Endometrial microvascular endothelial cells (primary cell): Measurements from ENCODE around the gene FAM216A. TPM values are rescaled to one million over a fixed set of nuclear protein-coding genes. Genes with fewer than 3 reads are reported as not detected.
"Not testable (repeated sequence)": the region's sequence is repeated elsewhere in the genome, so short reads cannot be mapped to it uniquely, and the experiment has no call there.

Source experiments
- in situ Hi-C: cut with HindIII; loops from 2 replicates; pipeline ENCODE4 v1.10.0; 2017; ENCODE audit warnings: low sequenced_read_pairs, low pct_unique_long_range_greater_than_20kb; ENCODE audit errors: inconsistent ontology term
- total RNA-seq: library from RNA; depleted of rRNA; stranded (reverse); fragments of >200 nt; gene quantifications from one replicate; pipeline ENCODE4 v1.2.3, GENCODE V29; 2015; ENCODE audit errors: inconsistent ontology term

Gene FAM216A
- 16.7 TPM for total RNA-seq

GRCh38 chr12:110468214-110469048, at the start of gene FAM216A, which contains the start of gene GPN3:
FAM216A (plus strand) TSS chr12:110468845; CDS start chr12:110468876, 31 bp downstream.
GPN3 (minus strand) TSS chr12:110468257; CDS start chr12:110468203, 54 bp downstream.
- in situ Hi-C loops: loop anchor here (5.0 kb wide), 1 partner anchor 34 kb away; the partner anchor contains the start of genes RAD9B and VPS29

DNA sequence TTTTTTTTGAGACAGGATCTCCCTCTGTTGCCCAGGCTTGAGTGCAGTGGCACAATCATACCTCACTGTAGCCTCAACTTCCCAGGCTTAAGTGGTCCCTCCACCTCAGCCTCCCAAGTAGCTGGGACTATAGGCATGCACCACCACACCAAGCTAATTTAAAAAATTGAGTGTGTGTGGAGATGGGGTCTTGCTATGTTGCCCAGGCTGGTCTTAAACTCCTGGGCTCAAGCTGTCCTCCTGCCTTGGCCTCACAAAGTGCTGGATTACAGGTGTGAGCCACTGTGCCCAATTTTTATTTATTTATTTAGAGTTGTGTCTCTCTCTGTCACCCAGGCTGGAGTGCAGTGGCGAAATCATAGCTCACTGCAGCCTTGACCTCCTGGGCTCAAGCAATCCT, 48.0 kb upstream of the FAM216A start:
- in situ Hi-C loops: not testable (repeated sequence)

DNA sequence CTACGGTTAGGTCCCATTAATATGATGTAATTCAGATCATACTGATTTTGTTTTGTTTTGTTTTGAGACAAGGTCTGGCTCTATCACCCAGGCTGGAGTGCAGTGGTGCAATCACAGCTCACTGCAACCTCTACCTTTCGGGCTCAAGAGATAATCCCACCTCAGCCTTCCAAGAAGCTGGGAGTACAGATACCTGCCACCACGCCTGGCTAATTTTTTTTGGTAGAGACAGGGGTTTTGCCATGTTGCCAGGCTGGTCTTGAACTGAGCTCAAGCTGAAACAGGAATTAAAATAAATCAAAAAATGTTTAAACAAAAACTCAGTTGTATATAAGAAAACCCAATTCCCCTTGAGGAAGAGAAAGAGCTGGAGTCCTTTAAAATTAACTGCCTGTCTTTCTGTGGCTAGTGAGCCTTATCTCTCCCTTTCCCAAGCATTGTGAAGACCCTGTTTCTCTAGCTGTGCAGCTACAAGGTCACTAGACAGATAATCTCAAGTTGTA, 47.4 kb upstream of the FAM216A start:
- in situ Hi-C loops: no loop called here

GRCh38 chr12:110421701-110422100, 46.9 kb upstream of the FAM216A start:
- in situ Hi-C loops: no loop called here

GRCh38 chr12:110424237-110424636, 44.4 kb upstream of the FAM216A start:
- in situ Hi-C loops: no loop called here

GRCh38 chr12:110426406-110426805, 42.2 kb upstream of the FAM216A start:
- in situ Hi-C loops: no loop called here

GRCh38 chr12:110429676-110430075, 39.0 kb upstream of the FAM216A start:
- in situ Hi-C loops: not testable (repeated sequence)

DNA sequence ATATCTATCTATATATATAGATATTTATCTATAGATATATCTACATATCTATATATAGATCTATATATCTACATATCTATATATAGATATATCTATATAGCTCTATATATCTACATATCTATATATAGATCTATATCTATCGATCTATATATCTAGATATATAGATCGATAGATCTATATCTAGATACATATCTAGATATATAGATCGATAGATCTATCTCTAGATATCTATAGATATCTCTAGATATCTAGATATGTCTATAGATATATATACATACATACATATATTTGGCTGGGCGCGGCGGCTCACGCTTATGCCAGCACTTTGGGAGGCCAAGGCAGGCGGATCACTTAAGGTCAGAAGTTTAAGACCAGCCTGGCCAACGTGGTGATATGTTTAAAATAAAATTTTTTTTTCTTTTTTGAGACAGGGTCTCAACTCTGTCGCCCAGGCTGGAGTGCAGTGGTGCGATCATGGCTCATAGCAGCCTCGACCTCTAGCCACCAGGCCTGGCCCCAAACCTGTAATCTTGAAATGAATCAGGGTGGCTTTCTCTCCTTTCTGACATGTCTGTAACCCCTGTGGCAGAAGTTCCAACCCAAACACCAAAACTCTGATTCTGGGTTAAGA, 36.6 kb upstream of the FAM216A start:
- in situ Hi-C loops: no loop called here

DNA sequence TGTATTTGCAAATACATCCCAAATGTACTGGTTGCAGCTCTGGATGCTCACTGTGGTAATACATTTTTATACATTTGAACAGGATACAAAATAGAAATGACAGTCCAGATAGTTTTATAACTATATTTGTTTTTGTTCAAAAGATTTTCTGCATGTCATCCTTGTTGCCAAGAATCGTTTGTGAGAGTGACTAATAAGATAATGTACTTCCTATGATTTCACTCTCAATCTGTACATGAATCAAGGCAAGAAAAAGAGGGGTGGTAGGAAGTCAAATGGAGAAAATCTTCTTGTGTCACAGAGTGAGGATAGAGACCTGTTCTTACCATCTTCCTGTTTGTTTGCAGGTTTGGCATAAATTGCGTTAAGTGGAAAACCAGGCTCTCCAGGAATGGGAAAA, 32.4 kb upstream of the FAM216A start:
- in situ Hi-C loops: no loop called here

- in situ Hi-C loops: no loop called here
Observed at GRCh38 chr12:110444455-110444854, 24.2 kb upstream of the FAM216A start.

GRCh38 chr12:110449799-110450497, 18.7 kb upstream of the FAM216A start, which contains the start of gene ARPC3:
ARPC3 (minus strand) TSS chr12:110450337; CDS start chr12:110450260, 77 bp downstream.
- in situ Hi-C loops: no loop called here

GRCh38 chr12:110451263-110451662, 17.4 kb upstream of the FAM216A start:
- in situ Hi-C loops: no loop called here

GRCh38 chr12:110453569-110454296, 14.9 kb upstream of the FAM216A start:
- in situ Hi-C loops: no loop called here

DNA sequence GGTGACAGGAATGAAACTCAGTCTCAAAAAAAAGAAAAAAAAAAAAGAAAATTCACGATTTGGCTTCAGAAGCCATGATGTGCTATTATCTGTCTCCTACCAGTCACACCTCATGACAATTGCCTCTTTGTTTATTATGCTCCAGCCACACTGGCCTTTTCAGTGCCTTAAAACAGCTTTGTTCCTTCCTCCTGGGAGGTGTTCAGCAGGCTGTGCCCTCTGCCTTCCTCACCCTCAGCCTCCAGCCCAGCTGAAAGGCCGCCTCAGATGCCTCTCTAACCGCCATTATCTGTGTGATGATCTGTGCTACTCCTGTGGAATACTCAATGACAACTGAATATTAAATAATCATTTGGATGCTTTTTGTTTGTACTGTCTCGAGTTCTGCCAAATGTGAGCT, 9.9 kb upstream of the FAM216A start:
- in situ Hi-C loops: no loop called here

GRCh38 chr12:110461189-110461588, 7.5 kb upstream of the FAM216A start:
- in situ Hi-C loops: not testable (repeated sequence)

- in situ Hi-C loops: loop anchor here (5.0 kb wide), 1 partner anchor 37 kb away; the partner anchor contains the start of genes RAD9B and VPS29
Observed at GRCh38 chr12:110465024-110465423, 3.6 kb upstream of the FAM216A start.

GRCh38 chr12:110465765-110466164, 2.9 kb upstream of the FAM216A start:
- in situ Hi-C loops: loop anchor here (5.0 kb wide), 1 partner anchor 37 kb away; the partner anchor contains the start of genes RAD9B and VPS29

- in situ Hi-C loops: loop anchor here (5.0 kb wide), 1 partner anchor 36 kb away; the partner anchor contains the start of genes RAD9B and VPS29
Observed at GRCh38 chr12:110466791-110467190, 1.9 kb upstream of the FAM216A start.
